Raji (cell line): ENCODE measurements around the gene EFCC1.

ENCODE experiments used
- POLR2A ChIP-seq: IDR thresholded peaks from 2 replicates; pipeline ENCODE4 v1.6.1; 2011; ENCODE audit warnings: low read depth, low read length, control low read depth; ENCODE audit not compliant: insufficient read depth

EFCC1 gene

DNA sequence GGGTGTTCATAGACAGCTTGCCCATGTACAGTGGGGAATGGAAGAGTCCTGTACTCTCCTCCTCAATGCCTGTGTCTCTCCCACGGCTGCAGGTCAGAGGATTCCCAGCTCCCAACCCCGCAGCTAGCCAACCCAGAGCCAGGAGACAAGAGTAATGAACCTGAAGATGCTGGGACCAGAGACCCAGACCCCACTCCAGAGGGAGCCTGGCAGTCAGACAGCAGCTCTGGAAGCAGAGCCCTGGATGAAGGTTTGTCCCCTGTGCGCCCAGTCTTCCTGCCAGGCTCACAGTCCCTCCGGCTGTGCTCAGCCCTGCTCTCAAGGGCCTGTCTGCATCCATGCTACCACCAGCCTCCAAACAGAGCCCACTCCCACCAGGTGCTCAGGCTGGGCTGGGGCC lies 29.5 kb downstream of the EFCC1 start:
- TF ChIP-seq POLR2A, result no peak

DNA sequence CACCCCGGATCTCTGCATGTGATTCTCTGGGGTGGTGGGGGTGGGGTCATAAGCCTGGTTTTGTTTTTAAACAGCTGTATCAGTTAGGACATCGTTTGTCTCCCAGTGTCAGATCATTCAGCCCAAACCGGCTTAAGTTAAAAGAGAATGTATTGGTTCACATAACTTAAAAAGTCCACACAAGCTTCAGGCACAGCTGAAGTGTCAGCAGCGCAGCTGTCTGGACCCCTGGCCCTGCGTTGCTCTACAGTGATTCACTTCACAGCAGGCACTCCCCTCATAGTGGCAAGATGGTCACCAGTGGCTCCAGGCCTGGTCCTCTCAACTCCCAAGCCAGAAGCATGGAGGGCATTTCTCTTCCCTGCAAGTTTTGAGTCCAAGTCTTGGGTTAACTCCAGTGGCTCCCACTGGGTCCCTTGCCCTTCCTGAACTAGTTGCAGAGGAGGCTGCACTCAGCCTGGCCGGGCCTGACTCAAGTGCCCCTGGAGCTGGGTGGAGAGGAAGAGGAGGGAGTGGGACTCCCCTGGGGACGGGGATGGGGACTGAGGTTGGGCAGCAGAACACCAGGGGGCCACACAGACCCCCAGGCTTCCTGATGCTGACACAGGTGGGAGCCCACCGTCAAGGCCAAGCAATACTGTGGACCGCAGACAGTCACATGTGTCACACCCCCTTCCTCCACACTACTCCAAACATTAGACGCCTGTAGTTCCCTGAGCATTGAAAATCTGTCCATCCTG lies 30.5 kb downstream of the EFCC1 start:
- TF ChIP-seq POLR2A, result no peak

DNA sequence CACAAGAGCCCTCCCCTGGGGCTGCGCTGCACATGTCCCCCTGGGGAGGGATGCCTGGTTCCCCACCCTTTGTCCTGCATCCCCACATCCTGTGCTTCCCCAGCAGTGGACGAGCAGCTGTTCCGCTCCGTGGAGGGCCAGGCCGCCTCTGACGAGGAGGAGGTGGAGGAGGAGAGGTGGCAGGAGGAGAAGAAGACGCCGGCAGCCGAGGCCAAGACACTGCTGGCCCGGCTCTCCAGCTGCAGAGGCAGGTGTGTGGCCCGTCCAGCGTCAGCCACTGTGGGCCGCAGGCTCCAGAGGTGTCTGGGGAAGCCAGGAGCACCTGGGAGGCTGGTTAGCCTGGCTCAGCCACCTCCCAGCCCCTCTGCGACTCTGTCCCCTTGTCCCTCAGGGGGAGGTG lies 31.6 kb downstream of the EFCC1 start:
- TF ChIP-seq POLR2A, result no peak

DNA sequence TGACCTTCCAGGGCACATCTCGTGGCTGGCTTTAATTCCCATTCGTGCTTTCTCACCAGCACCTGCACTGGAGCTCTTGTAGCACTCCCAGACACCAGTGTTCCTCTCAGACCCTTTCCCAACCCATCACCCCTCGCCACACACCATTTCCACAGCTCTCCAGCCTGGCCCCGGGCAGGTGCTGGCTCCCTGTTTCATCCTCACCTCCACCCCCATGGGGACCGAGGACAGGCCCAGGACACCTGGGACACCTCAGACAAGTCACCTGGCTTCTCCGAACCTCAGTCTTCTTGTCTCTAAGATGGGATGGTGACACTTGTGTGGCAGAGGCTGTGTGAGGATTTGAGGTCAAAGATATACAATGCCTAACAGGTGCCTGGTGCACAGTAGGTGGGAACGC lies 32.0 kb downstream of the EFCC1 start:
- no peak for TF ChIP-seq POLR2A

DNA sequence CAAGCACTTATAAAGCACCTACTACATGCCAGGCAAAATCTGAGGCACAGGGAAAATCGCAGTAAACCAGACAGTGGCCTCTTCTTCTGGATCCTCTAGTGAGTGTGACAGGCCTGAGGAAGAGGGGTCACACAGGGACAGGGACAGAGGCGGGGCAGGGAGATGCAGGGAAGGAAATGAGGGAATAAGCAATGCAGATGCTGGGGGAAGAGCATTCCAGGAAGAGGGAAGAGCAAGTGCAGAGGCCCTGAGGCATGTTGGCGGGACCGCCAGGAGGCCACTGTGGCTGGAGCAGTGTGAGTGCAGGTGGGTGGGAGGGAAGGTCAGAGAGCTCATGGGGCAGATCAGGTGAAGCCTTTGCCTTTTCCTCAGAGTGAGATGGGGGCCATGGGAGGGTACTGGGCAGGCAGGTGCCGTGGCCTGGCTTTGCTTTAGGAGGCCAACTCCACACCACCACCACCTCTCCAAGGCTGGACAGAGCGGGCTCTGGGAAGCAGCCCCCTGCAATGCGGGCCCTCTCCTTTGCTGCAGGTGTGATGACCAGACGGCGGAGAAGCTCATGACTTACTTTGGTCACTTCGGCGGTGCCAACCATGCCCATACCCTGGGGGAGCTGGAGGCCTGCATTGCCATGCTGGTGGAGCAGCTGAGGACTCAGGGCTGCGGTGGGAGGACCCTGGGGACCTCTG lies 32.7 kb downstream of the EFCC1 start:
- TF ChIP-seq POLR2A, result no peak

DNA sequence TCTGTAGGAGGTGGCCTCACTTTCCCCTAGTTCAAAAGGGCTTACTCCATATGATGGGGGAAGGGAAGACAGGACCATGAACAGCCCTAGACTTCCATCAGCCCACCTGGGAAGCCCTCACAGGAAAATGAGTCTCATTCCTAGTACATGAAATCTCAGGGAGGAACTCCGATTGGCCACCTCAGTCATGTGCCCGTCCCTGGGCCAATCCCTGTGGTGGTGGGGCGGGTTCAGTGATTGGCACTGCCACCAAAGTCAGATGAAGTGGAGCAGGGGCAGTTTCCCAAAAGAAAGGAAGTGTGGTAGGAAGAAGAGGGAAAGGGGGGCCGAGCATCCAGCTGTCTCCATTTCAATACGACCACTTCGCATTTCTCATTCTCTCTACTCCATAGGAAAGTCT lies 33.5 kb downstream of the EFCC1 start:
- no peak for TF ChIP-seq POLR2A

DNA sequence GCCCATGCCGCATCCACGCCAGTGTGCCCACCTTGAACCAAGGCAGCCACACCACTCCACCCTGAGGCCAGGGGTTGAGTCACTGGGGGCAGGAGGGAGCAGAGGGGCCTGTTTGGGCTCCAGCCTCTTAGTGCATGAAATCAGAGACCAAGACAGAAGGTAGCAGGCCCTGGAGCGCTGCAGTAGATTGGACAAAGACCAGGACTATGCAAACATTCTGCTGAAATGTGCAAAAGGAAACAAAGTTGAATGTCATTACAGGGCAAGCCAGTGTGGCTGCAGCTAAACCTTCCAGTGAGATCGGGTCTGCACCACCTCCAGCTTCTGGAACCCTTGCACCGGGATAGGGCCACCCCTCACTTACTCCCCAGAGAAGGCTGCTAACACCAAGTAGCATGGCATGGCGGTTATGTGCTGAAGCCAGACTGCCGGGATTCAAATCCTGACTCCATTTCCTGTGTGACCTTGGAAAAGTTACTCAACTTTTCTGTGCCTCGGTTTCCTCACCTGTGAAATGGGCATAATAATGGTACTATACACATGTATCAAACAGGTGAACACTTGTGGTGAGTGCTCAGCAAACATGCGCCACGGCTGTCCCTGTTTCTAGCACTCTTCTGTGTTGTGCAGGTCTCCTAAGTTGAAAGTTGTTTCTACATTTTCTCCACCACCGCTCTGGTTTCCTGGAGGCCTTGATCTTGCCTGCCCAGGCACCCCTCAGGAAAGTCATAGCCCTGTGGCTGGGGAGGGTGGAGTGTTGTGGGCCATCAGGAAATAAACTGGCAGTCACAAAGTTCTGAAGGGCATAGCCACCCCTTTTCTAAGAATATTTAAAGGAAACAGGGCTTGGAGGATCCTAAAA lies 34.5 kb downstream of the EFCC1 start:
- TF ChIP-seq POLR2A, result no peak

DNA sequence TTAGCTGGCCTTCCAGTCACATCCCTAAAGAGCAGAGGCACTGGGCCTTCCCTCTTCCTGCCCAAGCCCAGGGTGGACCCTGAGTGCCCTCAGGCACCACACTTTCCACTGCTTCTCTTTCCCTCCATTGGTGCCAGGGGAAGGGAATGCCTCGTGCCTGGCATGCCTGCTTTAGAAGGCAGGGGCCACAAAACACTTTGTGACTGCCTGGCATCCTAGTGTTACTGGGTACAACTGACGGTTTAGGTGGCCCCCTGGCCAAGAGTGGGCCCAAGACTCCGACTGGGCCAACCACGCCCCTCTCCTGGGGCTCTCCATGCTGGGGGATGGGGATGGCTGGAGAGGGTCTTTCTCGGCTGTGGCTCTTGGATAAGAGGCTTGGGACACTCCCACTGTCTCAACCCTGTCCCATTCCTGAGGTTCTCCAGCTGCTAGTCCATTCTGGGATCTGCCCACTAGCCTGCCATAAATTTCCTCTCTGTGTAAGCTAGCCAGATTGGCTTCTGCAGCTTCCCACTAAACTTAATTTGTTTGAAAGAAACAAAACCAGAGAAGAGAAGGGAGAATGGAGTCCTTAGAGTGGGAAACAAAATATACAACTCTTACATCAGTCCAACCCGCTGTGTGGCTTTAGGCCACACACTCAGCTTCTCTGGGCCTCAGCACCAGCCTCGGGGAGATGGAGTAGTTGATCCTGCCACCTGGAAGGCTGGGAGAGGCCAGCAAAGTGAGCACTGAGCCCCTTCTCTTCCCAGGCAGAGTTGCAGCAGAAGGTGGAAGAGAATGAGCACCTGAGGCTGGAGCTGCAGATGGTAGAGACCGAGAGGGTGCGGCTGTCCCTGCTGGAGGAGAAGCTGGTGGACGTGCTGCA lies 35.4 kb downstream of the EFCC1 start:
- TF ChIP-seq POLR2A, result no peak

DNA sequence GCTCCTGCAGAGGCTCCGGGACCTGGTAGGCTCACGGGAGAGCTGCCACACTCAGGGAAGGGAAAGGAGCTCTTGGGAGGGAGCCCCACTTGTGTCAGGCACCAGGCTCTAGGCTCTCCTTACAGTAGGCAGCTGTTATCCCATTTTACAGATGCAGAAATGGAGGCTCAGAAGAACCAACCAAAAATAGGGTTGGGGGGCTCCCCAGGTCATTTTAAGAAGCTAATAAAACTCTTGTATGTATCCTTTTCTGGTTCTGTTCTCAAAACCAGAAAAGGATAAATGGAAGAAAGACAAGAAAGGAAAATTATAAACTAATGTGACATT lies 36.0 kb downstream of the EFCC1 start:
- no peak for TF ChIP-seq POLR2A

DNA sequence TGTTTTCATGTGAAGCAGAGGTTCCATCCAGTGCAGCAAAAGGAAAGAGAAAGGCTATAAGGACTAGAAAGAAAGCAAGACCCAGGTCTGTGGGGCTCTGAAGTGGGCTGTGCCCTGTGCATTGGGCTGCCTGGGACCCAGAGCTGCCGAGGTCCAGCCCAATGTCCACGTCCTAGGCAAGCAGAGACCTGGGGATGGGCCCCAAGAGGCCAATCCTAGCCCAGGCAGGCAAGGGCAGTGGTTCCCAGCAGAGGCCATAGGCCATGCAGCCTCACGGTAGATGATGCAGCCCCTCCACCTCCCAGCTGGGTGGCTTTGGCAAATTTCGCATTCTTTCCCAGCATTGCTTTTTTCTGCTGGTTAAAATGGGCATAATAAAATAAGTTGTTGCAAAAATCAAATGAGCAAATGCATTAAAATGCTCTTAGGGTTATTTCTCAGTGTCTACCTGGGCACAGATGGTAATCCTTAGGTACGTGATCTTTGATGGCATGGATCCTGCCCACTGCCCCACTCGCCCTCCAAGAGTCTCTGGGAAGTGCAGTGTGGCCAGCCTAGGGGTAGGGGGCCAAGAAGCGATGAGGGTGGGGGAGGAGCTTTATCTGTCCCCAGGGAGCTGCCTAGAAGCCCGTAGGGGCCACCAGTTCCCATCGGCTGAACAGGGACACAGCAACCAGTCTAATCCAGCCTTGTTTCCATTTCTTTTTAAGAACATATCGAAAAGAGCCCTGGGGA lies 37.2 kb downstream of the EFCC1 start:
- TF ChIP-seq POLR2A, result no peak

DNA sequence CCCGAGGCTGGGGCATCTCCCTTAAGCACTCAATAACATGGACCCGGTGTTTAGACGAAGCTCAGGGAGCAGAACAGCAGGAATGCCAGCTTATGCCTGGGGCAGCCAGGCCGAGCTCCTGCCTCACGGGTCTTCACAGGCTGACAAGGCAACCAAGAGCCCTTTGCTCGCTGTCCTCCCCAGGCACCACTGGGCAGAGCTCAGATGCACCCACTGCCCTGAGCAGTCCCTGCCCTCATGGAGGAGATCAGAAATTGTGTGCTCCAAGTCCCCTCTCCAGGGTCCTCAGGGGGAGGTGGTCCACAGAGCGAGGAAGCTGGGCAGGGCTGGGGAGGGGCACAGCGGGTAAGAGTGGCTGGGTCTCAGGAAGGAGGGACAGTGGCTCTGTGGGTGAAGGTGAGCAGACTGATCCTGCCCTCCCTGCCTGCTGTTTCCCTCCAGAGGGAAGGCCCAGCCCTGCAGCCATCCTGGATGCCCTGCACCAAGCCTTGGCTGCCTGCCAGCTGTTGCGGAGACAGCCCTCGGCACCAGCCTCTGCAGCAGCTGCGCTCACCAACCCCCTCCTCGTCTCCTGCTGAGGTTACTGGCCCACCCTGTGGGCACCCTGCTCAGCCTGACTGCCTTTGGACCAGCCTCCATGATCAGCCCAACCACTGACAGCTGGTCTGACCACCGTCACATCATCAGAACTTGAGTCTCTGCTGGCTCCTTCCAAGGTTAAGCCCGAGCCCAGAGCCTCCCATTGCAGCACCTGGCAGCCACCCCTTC lies 38.4 kb downstream of the EFCC1 start:
- TF ChIP-seq POLR2A, result no peak

DNA sequence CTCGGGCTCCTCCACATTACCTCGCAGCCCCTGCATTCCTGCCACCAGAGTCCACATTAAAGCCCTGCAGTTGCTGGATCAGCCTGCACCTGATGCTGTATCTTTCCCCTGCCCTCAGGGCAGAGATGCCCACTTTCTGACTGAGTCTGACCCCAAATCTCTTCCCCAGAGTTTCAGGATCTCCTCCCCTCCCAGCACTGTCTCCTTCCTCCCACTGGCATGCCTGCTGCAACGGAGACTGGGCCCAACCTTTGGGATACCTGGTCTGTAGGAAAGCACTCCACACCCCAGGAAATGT lies 38.9 kb downstream of the EFCC1 start:
- TF ChIP-seq POLR2A, result no peak

DNA sequence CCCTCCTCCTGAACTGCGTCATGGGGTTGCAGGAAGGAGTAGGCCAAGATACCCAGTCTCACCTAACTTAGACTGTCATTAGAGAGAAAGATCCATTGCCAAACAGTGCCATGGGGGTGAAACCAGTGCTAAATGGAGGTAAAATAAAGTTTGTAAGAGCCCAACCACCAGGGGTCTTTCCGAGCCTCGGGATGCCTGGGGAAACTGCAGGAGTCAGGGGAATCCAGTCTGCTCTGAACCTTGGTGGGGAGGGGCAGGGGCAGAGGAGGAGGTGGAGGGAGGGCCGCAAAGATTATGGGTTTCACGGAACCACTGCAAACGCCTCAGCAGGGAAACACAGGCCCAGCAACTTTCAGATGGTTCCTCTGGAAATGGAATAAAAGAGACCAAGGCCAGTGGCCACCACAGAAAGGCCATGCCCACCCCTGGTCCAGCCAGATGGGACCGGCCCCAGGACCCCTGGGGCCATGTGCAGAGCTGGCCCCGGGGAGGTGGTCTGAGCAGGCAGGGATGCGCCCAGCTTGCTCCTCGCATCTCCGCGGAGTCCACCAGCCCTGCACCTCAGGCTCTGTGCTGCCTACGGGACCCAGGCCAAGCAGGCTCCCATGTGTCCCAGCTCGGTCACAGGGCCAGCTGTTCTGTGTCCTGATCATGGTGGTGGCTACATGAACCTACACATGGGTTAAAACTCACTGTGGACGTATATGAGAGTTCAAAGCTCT lies 39.6 kb downstream of the EFCC1 start:
- no peak for TF ChIP-seq POLR2A

DNA sequence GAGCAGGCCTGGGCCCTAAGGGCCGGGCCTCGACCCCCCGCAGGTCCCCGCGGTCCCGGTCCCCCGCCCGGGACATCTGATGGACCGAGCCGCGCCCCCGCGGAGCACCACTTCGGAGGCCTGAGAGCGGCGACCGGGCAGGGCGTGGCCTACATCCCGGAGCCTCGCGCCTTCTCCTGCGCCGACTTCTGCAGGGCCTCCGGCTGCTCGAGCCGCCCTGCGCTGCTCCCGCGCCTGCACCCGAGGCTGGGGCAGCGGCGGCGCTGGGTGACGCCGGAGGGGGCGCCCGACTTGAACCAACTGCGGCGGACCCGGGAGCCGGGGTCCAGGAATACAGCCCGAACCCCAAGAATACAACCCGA lies 44.6 kb downstream of the EFCC1 start:
- no peak for TF ChIP-seq POLR2A
